Measurements from ENCODE around the gene CCNY. TPM values are rescaled to one million over a fixed set of nuclear protein-coding genes. Genes with fewer than 3 reads are reported as not detected.

The CCNY gene
- total RNA-seq, 1 experiment from 2014 or later, result 122 TPM

GRCh38 chr10:35564341-35564968 is 228.1 kb downstream of the CCNY start:
- Mint-ChIP-seq H3K27me3 (ENCODE audit: insufficient read depth, unreplicated experiment) (no peaks in the 10 kb centered on the region), H3K36me3 (ENCODE audit: insufficient read depth, unreplicated experiment) (peaks cover 54% of the 10 kb centered on the region), H3K27ac (ENCODE audit: unreplicated experiment) (no peak overlapping the region), H3K4me1 (ENCODE audit: low read depth, unreplicated experiment) (no peaks in the 10 kb centered on the region), H3K9me3 (ENCODE audit: unreplicated experiment) (no peaks in the 10 kb centered on the region), H3K4me3 (ENCODE audit: unreplicated experiment) (no peak overlapping the region)
- H3K4me3 ChIP-seq (ENCODE audit: low read depth, low read length), result no peak overlapping the region
- no peaks in the 10 kb centered on the region for H3K4me1 ChIP-seq
- BruUV-seq (replicated peaks), result no TSS peak
- intact Hi-C loops (cut with micrococcal nuclease; ENCODE audit: unreplicated experiment), result loop anchor here (5.0 kb wide), 1 partner anchor 1213 kb away; no protein-coding TSS in a partner anchor
- H3K36me3 ChIP-seq (ENCODE audit: control insufficient read depth, insufficient read depth, low read length), result peaks cover 3% of the 10 kb centered on the region
- no peak for TF ChIP-seq CTCF (IDR thresholded peaks at IDR 0.05; ENCODE audit: insufficient read depth in 1 of 2, low read depth in 1 of 2, low read length in 1 of 2, severe bottlenecking in 1 of 2, unreplicated experiment in 1 of 2)
- POLR2A ChIA-PET, result no interaction called here
- DNase-seq, result no peak
- H3K9me3 ChIP-seq, result no peaks in the 10 kb centered on the region
- CTCF ChIA-PET, result interaction anchor here (0.8 kb wide), 1 partner anchor 8 kb away, joined by 3 read pairs; no protein-coding TSS in a partner anchor
- H3K27me3 ChIP-seq (replicated peaks; ENCODE audit: control insufficient read depth, insufficient read depth, low read length), result no peaks in the 10 kb centered on the region

DNA sequence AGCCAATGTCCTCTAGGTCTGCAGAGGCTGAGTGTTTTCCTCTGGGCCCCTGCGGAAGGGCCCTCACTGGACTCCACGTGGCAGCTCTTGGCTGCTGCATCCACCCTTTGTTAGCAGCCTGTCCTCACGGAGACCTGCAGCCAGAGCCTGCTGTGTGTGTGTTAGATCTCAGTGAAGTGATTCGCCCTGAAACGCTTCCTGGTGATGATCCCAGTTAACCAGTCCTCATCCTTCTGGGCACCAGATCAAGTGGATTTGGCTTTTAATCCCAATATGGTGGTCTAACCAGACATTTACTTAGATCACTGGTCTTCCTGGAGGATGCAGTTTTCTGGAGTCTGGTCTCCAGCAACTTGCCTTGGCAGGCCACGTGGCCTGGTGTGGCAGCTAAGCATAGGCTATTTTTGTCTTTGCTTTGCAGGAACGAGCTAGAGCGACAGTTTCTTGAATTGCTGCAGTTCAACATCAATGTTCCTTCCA is 229.3 kb downstream of the CCNY start:
- no peak for TF ChIP-seq CTCF (IDR thresholded peaks at IDR 0.05; ENCODE audit: insufficient read depth in 1 of 2, low read depth in 1 of 2, low read length in 1 of 2, severe bottlenecking in 1 of 2, unreplicated experiment in 1 of 2)
- no peak overlapping the region for H3K27ac Mint-ChIP-seq (ENCODE audit: unreplicated experiment)
- H3K4me3 Mint-ChIP-seq (ENCODE audit: unreplicated experiment), result no peak overlapping the region
- H3K4me1 ChIP-seq, result no peaks in the 10 kb centered on the region
- no peaks in the 10 kb centered on the region for H3K4me1 Mint-ChIP-seq (ENCODE audit: low read depth, unreplicated experiment)
- H3K9me3 Mint-ChIP-seq (ENCODE audit: unreplicated experiment), result no peaks in the 10 kb centered on the region
- ChIA-PET POLR2A (no interaction called here), CTCF (interaction anchor here (0.6 kb wide), 1 partner anchor 10 kb away, joined by 3 read pairs; no protein-coding TSS in a partner anchor)
- H3K27me3 Mint-ChIP-seq (ENCODE audit: insufficient read depth, unreplicated experiment), result no peaks in the 10 kb centered on the region
- H3K27me3 ChIP-seq (replicated peaks; ENCODE audit: control insufficient read depth, insufficient read depth, low read length), result no peaks in the 10 kb centered on the region
- H3K36me3 ChIP-seq (ENCODE audit: control insufficient read depth, insufficient read depth, low read length), result peaks cover 3% of the 10 kb centered on the region
- intact Hi-C loops (cut with micrococcal nuclease; ENCODE audit: unreplicated experiment), result no loop called here
- no peak overlapping the region for H3K4me3 ChIP-seq (ENCODE audit: low read depth, low read length)
- no peaks in the 10 kb centered on the region for H3K9me3 ChIP-seq
- BruUV-seq (replicated peaks), result no TSS peak
- peaks cover 53% of the 10 kb centered on the region for H3K36me3 Mint-ChIP-seq (ENCODE audit: insufficient read depth, unreplicated experiment)
- no peak for DNase-seq

- intact Hi-C loops (cut with micrococcal nuclease; ENCODE audit: unreplicated experiment), result no loop called here
- peaks cover 5% of the 10 kb centered on the region for H3K36me3 ChIP-seq (ENCODE audit: control insufficient read depth, insufficient read depth, low read length)
Measured at GRCh38 chr10:35567951-35568350, 231.6 kb downstream of the CCNY start.

More at GRCh38 chr10:35567951-35568350, 231.6 kb downstream of the CCNY start:
- H3K27me3 ChIP-seq (replicated peaks; ENCODE audit: control insufficient read depth, insufficient read depth, low read length), result no peaks in the 10 kb centered on the region
- Mint-ChIP-seq H3K36me3 (ENCODE audit: insufficient read depth, unreplicated experiment) (peaks cover 60% of the 10 kb centered on the region), H3K4me1 (ENCODE audit: low read depth, unreplicated experiment) (no peaks in the 10 kb centered on the region), H3K27me3 (ENCODE audit: insufficient read depth, unreplicated experiment) (no peaks in the 10 kb centered on the region), H3K4me3 (ENCODE audit: unreplicated experiment) (no peak overlapping the region), H3K27ac (ENCODE audit: unreplicated experiment) (no peak overlapping the region), H3K9me3 (ENCODE audit: unreplicated experiment) (no peaks in the 10 kb centered on the region)
- ChIA-PET CTCF (no interaction called here), POLR2A (no interaction called here)
- H3K4me3 ChIP-seq (ENCODE audit: low read depth, low read length), result no peak overlapping the region
- no peak for TF ChIP-seq CTCF (IDR thresholded peaks at IDR 0.05; ENCODE audit: insufficient read depth in 1 of 2, low read depth in 1 of 2, low read length in 1 of 2, severe bottlenecking in 1 of 2, unreplicated experiment in 1 of 2)
- BruUV-seq (replicated peaks), result no TSS peak
- DNase-seq, result no peak
- H3K9me3 ChIP-seq, result no peaks in the 10 kb centered on the region
- H3K4me1 ChIP-seq, result no peaks in the 10 kb centered on the region

All from Caco-2 (cell line).